Measurements from ENCODE around the gene BUB1. TPM values are rescaled to one million over a fixed set of nuclear protein-coding genes. Genes with fewer than 3 reads are reported as not detected.
"Not testable (repeated sequence)": the region's sequence is repeated elsewhere in the genome, so short reads cannot be mapped to it uniquely, and the experiment has no call there.

The BUB1 gene
- total RNA-seq, 1 donor from 2014 or later = 7.3 TPM

DNA sequence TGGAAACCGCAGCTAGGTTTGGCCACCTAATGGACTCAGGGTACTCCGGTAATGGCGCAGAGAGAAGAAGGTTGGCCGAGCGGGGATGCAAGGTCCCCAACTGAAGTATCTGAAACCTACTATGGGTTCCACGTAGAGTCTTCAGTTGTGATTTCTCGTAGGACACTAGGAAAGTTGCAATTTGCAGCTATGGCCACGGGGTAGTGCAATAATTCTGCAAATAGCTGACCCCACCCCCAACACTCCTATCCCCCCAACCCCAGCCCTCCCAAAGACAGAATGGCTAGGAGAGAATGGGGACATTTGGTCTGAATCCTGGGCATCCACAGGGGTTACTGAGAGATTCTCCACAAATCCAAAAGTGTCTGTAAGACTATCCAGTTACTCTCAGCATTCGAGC, 75.7 kb downstream of the BUB1 start:
- not testable (repeated sequence) for DNase-seq (ENCODE audit: extremely low spot score, unreplicated experiment); H3K27ac Mint-ChIP-seq (ENCODE audit: unreplicated experiment); H3K9me3 Mint-ChIP-seq (ENCODE audit: unreplicated experiment); H3K36me3 Mint-ChIP-seq (ENCODE audit: unreplicated experiment); H3K4me1 Mint-ChIP-seq (ENCODE audit: unreplicated experiment); H3K4me3 Mint-ChIP-seq (ENCODE audit: unreplicated experiment)
- peaks cover 12% of the 10 kb centered on the region for H3K27me3 Mint-ChIP-seq (ENCODE audit: unreplicated experiment)

DNA sequence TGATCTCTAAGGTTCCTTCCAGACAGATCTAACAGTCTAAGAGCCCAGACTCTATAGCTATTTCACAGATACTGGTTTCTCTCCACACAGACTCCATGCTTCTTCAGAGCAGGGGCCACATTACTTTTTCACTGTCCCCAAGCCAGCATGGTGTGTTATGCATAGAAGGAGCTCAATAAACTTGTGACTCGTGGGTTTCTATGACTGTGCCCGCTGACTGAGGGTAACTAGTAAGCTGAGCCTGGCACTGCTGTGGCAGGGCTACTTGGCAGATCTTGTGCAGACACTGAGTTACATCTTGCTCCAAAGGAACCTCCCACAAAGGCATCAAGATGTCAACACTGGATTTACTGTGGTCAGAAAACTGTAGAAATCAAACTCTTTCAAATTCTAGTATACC, 85.9 kb downstream of the BUB1 start:
- DNase-seq (ENCODE audit: extremely low spot score, unreplicated experiment); H3K27ac Mint-ChIP-seq (ENCODE audit: unreplicated experiment); H3K4me3 Mint-ChIP-seq (ENCODE audit: unreplicated experiment); H3K4me1 Mint-ChIP-seq (ENCODE audit: unreplicated experiment); H3K27me3 Mint-ChIP-seq (ENCODE audit: unreplicated experiment); H3K36me3 Mint-ChIP-seq (ENCODE audit: unreplicated experiment); H3K9me3 Mint-ChIP-seq (ENCODE audit: unreplicated experiment): not testable (repeated sequence)

DNA sequence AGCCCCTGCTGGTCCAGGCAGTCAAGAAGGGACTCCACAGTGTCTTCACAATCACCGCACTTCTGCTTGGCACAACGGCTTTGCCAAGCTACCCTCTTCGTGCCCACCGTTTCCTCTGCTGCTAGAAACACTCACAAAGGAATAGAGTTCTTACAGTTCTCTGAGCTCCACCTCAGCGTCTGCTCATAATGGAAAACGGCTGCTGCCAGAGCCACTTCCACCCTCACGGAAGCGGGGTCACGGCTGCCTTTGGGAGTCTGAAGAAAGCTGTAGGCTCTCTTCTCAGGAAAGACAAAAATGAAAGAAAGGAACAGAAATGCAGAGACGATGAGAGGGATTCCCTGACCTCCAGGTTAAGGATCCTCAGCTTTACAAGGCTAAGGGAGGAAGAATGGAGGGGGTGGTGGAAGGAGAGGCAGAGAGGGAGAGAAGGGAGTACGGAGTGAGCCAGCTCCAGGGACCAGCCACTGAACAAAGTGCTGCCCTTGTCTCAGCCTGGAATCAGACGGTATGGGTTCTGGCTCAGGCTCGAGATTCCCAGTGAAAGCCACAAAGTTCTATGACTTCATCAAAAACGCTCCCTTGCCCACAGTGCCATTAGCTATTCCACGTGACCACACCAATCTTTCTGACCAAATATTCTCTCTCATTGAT, 88.1 kb downstream of the BUB1 start:
- H3K9me3 Mint-ChIP-seq (ENCODE audit: unreplicated experiment); H3K4me1 Mint-ChIP-seq (ENCODE audit: unreplicated experiment); H3K27me3 Mint-ChIP-seq (ENCODE audit: unreplicated experiment); DNase-seq (ENCODE audit: extremely low spot score, unreplicated experiment); H3K4me3 Mint-ChIP-seq (ENCODE audit: unreplicated experiment); H3K27ac Mint-ChIP-seq (ENCODE audit: unreplicated experiment); H3K36me3 Mint-ChIP-seq (ENCODE audit: unreplicated experiment): not testable (repeated sequence)

- H3K27ac Mint-ChIP-seq (ENCODE audit: unreplicated experiment); H3K4me3 Mint-ChIP-seq (ENCODE audit: unreplicated experiment); H3K9me3 Mint-ChIP-seq (ENCODE audit: unreplicated experiment); H3K36me3 Mint-ChIP-seq (ENCODE audit: unreplicated experiment); H3K4me1 Mint-ChIP-seq (ENCODE audit: unreplicated experiment); H3K27me3 Mint-ChIP-seq (ENCODE audit: unreplicated experiment); DNase-seq (ENCODE audit: extremely low spot score, unreplicated experiment): not testable (repeated sequence)
Observed at GRCh38 chr2:110588520-110588919, 89.3 kb downstream of the BUB1 start.

Other genes with a start within 250 kb of the BUB1 start
- 1.9 and 2.4 TPM in 2 replicates for gene LIMS4, start 205.2 kb downstream of the BUB1 start, total RNA-seq
- gene RGPD6, start 100.8 kb downstream of the BUB1 start, total RNA-seq = 14.4 and 16.0 TPM in 2 replicates
- not detected in 2 replicates for gene ACOXL, start 54.5 kb upstream of the BUB1 start, total RNA-seq

Measured in osteocyte (in vitro differentiated cells).